ENCODE measurements around the gene TAS1R2. TPM values are rescaled to one million over a fixed set of nuclear protein-coding genes. Genes with fewer than 3 reads are reported as not detected.
A peak's percentile ranks its signal among the peaks of the same experiment; 100 is the strongest.

The TAS1R2 gene
- total and polyA plus RNA-seq, 9 of the 15 experiments (the other 6 are each of a cell fraction or from before 2014, with no cell fraction given) = not detected

GRCh38 chr1:18807334-18808063, 52.0 kb downstream of the TAS1R2 start (continued):
- TF ChIP-seq THRB (CRISPR knock-in tag; conservative IDR thresholded peaks at IDR 0.05) = no peak
- no peak for TF ChIP-seq ZNF717 (CRISPR knock-in tag; IDR thresholded peaks at IDR 0.05)
- no peak for TF ChIP-seq HDAC8 (tag; IDR thresholded peaks at IDR 0.05)
- no peak for TF ChIP-seq EWSR1 (IDR thresholded peaks at IDR 0.05; ENCODE audit: borderline replicate concordance, low read depth, partially characterized antibody)
- TF ChIP-seq GTF2B (IDR thresholded peaks at IDR 0.05; ENCODE audit: extremely low read depth, insufficient read length) = no peak
- TF ChIP-seq, protein P1, sequence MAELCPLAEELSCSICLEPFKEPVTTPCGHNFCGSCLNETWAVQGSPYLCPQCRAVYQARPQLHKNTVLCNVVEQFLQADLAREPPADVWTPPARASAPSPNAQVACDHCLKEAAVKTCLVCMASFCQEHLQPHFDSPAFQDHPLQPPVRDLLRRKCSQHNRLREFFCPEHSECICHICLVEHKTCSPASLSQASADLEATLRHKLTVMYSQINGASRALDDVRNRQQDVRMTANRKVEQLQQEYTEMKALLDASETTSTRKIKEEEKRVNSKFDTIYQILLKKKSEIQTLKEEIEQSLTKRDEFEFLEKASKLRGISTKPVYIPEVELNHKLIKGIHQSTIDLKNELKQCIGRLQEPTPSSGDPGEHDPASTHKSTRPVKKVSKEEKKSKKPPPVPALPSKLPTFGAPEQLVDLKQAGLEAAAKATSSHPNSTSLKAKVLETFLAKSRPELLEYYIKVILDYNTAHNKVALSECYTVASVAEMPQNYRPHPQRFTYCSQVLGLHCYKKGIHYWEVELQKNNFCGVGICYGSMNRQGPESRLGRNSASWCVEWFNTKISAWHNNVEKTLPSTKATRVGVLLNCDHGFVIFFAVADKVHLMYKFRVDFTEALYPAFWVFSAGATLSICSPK (IDR thresholded peaks at IDR 0.05; ENCODE audit: borderline replicate concordance) = no peak
- TF ChIP-seq, protein P2, sequence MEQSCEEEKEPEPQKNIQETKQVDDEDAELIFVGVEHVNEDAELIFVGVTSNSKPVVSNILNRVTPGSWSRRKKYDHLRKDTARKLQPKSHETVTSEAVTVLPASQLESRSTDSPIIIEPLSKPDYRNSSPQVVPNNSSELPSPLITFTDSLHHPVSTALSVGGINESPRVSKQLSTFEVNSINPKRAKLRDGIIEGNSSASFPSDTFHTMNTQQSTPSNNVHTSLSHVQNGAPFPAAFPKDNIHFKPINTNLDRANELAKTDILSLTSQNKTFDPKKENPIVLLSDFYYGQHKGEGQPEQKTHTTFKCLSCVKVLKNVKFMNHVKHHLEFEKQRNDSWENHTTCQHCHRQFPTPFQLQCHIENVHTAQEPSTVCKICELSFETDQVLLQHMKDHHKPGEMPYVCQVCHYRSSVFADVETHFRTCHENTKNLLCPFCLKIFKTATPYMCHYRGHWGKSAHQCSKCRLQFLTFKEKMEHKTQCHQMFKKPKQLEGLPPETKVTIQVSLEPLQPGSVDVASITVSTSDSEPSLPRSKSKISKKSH (CRISPR knock-in tag; IDR thresholded peaks at IDR 0.05) = no peak
- TF ChIP-seq ZNF778 (CRISPR knock-in tag; IDR thresholded peaks at IDR 0.05) = no peak
- no peak for TF ChIP-seq FOXM1 (IDR thresholded peaks at IDR 0.05; ENCODE audit: low read depth)
- TF ChIP-seq FOXM1 (CRISPR knock-in tag; IDR thresholded peaks at IDR 0.05; ENCODE audit: low read depth) = no peak
- no peak for TF ChIP-seq ZNF146 (CRISPR knock-in tag; IDR thresholded peaks at IDR 0.05; ENCODE audit: unreplicated experiment)
- no peak for TF ChIP-seq ZKSCAN3 (CRISPR knock-in tag; IDR thresholded peaks at IDR 0.05)
- no peak for TF ChIP-seq RBBP5 (IDR thresholded peaks at IDR 0.05; ENCODE audit: borderline replicate concordance, insufficient read depth, low read length, poor library complexity, severe bottlenecking)
- TF ChIP-seq E2F3 (CRISPR knock-in tag; IDR thresholded peaks at IDR 0.05) = no peak
- TF ChIP-seq ZNF696 (CRISPR knock-in tag; conservative IDR thresholded peaks at IDR 0.05) = no peak
- no peak for TF ChIP-seq ZNF431 (CRISPR knock-in tag; IDR thresholded peaks at IDR 0.05)
- TF ChIP-seq, protein P3, sequence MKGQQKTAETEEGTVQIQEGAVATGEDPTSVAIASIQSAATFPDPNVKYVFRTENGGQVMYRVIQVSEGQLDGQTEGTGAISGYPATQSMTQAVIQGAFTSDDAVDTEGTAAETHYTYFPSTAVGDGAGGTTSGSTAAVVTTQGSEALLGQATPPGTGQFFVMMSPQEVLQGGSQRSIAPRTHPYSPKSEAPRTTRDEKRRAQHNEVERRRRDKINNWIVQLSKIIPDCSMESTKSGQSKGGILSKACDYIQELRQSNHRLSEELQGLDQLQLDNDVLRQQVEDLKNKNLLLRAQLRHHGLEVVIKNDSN (CRISPR knock-in tag; IDR thresholded peaks at IDR 0.05) = no peak
- TF ChIP-seq KHSRP (IDR thresholded peaks at IDR 0.05) = no peak
- TF ChIP-seq MAZ (CRISPR knock-in tag; conservative IDR thresholded peaks at IDR 0.05 in 1 of 2, IDR thresholded peaks at IDR 0.05 in 1 of 2) = peak in 1 of 2 experiments; percentile 95; a peak in 2 of 4 replicates
- TF ChIP-seq, protein P4, sequence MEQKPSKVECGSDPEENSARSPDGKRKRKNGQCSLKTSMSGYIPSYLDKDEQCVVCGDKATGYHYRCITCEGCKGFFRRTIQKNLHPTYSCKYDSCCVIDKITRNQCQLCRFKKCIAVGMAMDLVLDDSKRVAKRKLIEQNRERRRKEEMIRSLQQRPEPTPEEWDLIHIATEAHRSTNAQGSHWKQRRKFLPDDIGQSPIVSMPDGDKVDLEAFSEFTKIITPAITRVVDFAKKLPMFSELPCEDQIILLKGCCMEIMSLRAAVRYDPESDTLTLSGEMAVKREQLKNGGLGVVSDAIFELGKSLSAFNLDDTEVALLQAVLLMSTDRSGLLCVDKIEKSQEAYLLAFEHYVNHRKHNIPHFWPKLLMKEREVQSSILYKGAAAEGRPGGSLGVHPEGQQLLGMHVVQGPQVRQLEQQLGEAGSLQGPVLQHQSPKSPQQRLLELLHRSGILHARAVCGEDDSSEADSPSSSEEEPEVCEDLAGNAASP (IDR thresholded peaks at IDR 0.05) = no peak
- TF ChIP-seq PHB (CRISPR knock-in tag; IDR thresholded peaks at IDR 0.05) = no peak
